Endodermal cell (in vitro differentiated cells): ENCODE measurements around the gene KRAS. TPM values are rescaled to one million over a fixed set of nuclear protein-coding genes. Genes with fewer than 3 reads are reported as not detected.

Experiments
- DNase-seq: peaks from one replicate; pipeline ENCODE4 v3.0.0-alpha.2; 2017
- H3K27ac ChIP-seq: 2 replicates; pipeline ENCODE4 v1.5.1; 2013; ENCODE audit warnings: mild to moderate bottlenecking, low read depth, low read length, moderate library complexity
- H3K27me3 ChIP-seq: 2 replicates; pipeline ENCODE4 v1.6.1; 2013; ENCODE audit warnings: mild to moderate bottlenecking, low read length, moderate library complexity; ENCODE audit not compliant: insufficient read depth, control insufficient read depth, poor library complexity, severe bottlenecking
- H3K36me3 ChIP-seq: 2 replicates; pipeline ENCODE4 v1.7.0; 2013; ENCODE audit warnings: mild to moderate bottlenecking, low read length, moderate library complexity; ENCODE audit not compliant: control insufficient read depth, insufficient read depth
- H3K4me1 ChIP-seq: one replicate; pipeline ENCODE4 v1.7.0; 2013; ENCODE audit warnings: low read length; ENCODE audit not compliant: control insufficient read depth, insufficient read depth
- H3K4me3 ChIP-seq: 2 replicates; pipeline ENCODE4 v1.5.1; 2013; ENCODE audit warnings: mild to moderate bottlenecking, low read length, moderate library complexity
- H3K9ac ChIP-seq: 2 replicates; pipeline ENCODE4 v1.6.1; 2013; ENCODE audit warnings: mild to moderate bottlenecking, low read length, moderate library complexity; ENCODE audit not compliant: poor library complexity, severe bottlenecking; ENCODE audit errors: extremely low read depth
- H3K9me3 ChIP-seq: 2 replicates; pipeline ENCODE4 v1.6.1; 2013; ENCODE audit warnings: mild to moderate bottlenecking, low read length, moderate library complexity; ENCODE audit not compliant: control insufficient read depth
- H3K27ac Mint-ChIP-seq: 2 replicates; pipeline ENCODE4 v1.8.0; 2020; ENCODE audit warnings: mixed read lengths
- H3K27me3 Mint-ChIP-seq: 2 replicates; pipeline ENCODE4 v1.8.0; 2021; ENCODE audit warnings: mild to moderate bottlenecking, mixed read lengths; ENCODE audit not compliant: insufficient read depth
- H3K36me3 Mint-ChIP-seq: 2 replicates; pipeline ENCODE4 v1.8.0; 2020; ENCODE audit warnings: low read depth, mixed read lengths
- H3K4me1 Mint-ChIP-seq: 2 replicates; pipeline ENCODE4 v1.8.0; 2020; ENCODE audit warnings: mixed read lengths
- H3K4me3 Mint-ChIP-seq: 2 replicates; pipeline ENCODE4 v1.8.0; 2020; ENCODE audit warnings: mild to moderate bottlenecking, moderate library complexity, mixed read lengths
- H3K9me3 Mint-ChIP-seq: 2 replicates; pipeline ENCODE4 v1.8.0; 2020; ENCODE audit warnings: mild to moderate bottlenecking, mixed read lengths
- CTCF ChIP-seq: fragments of 200-600 bp; sonication (generic); conservative IDR thresholded peaks from 2 replicates; pipeline ENCODE4 v1.5.0; 2021; ENCODE audit warnings: antibody characterized with exemption, mild to moderate bottlenecking
- WGBS, 2 experiments: methylation state at CpG; one replicate each; pipeline versions ENCODE4 v1.1.5 to v1.1.7; 2013; ENCODE audit warnings: missing lambda C conversion rate in 2 of 2, mixed read lengths in 1 of 2; ENCODE audit not compliant: insufficient coverage in 1 of 2, insufficient read length in 1 of 2; 5-methylcytosine and 5-hydroxymethylcytosine counted together
- total RNA-seq, 2 donors: library from RNA; stranded (reverse); fragmentation: NEBNext Ultra II Directional in 1 of 2; extraction: Animal tissue kit (Norgen Biotek cat#: 25700) in 1 of 2; gene quantifications; 2 replicates in 1 of 2; 3 replicates in 1 of 2; pipeline ENCODE4 v1.2.1, GENCODE V29; 2021

KRAS gene
- total RNA-seq, 2 donors from 2014 or later, result 58.0 to 140 TPM

GRCh38 chr12:25254271-25254880, 3.6 kb upstream of the KRAS start:
- Mint-ChIP-seq H3K36me3 (peaks cover 2% of the 10 kb centered on the region), H3K4me3 (no peak overlapping the region), H3K27me3 (peaks cover 8% of the 10 kb centered on the region), H3K27ac (no peak overlapping the region), H3K4me1 (peaks cover 52% of the 10 kb centered on the region), H3K9me3 (no peaks in the 10 kb centered on the region)
- no peak for TF ChIP-seq CTCF
- Histone ChIP-seq H3K4me3 (no peak overlapping the region), H3K9me3 (no peaks in the 10 kb centered on the region), H3K27ac (no peak overlapping the region), H3K4me1 (peaks cover 11% of the 10 kb centered on the region), H3K27me3 (no peaks in the 10 kb centered on the region), H3K36me3 (no peaks in the 10 kb centered on the region), H3K9ac (no peak overlapping the region)
- WGBS, 2 experiments, result 90 to 93% methylated on average over 4 of the region's 4 CpGs
- DNase-seq, result no peak

GRCh38 chr12:25253371-25254068, 2.8 kb upstream of the KRAS start:
- Histone ChIP-seq H3K27me3 (no peaks in the 10 kb centered on the region), H3K9ac (no peak overlapping the region), H3K27ac (no peak overlapping the region), H3K36me3 (peaks cover 3% of the 10 kb centered on the region), H3K4me1 (peaks cover 11% of the 10 kb centered on the region), H3K9me3 (no peaks in the 10 kb centered on the region), H3K4me3 (no peak overlapping the region)
- peaks cover 2% of the 10 kb centered on the region for H3K36me3 Mint-ChIP-seq
- no peak overlapping the region for H3K27ac Mint-ChIP-seq
- H3K9me3 Mint-ChIP-seq, result no peaks in the 10 kb centered on the region
- H3K4me3 Mint-ChIP-seq, result no peak overlapping the region
- TF ChIP-seq CTCF, result no peak
- no peak for DNase-seq
- H3K4me1 Mint-ChIP-seq, result peaks cover 54% of the 10 kb centered on the region
- WGBS, 2 experiments, result 91 to 100% methylated on average over 3 to 5 of the region's 5 CpGs
- peaks cover 8% of the 10 kb centered on the region for H3K27me3 Mint-ChIP-seq

- peaks cover 55% of the 10 kb centered on the region for H3K4me1 Mint-ChIP-seq
- H3K4me3 Mint-ChIP-seq, result no peak overlapping the region
- Histone ChIP-seq H3K9ac (no peak overlapping the region), H3K4me3 (no peak overlapping the region), H3K36me3 (peaks cover 7% of the 10 kb centered on the region), H3K27ac (no peak overlapping the region), H3K4me1 (peaks cover 11% of the 10 kb centered on the region), H3K9me3 (no peaks in the 10 kb centered on the region), H3K27me3 (no peaks in the 10 kb centered on the region)
- H3K9me3 Mint-ChIP-seq, result no peaks in the 10 kb centered on the region
- peaks cover 8% of the 10 kb centered on the region for H3K27me3 Mint-ChIP-seq
- no peak for TF ChIP-seq CTCF
- H3K36me3 Mint-ChIP-seq, result peaks cover 7% of the 10 kb centered on the region
- WGBS, 2 experiments, result 93 to 96% methylated on average over 2 to 3 of the region's 3 CpGs
- no peak overlapping the region for H3K27ac Mint-ChIP-seq
- DNase-seq, result no peak
Observed at GRCh38 chr12:25252946-25253345, 2.2 kb upstream of the KRAS start.
